Activated CD8-positive, alpha-beta memory T cell treated with anti-CD3 and anti-CD28 coated beads, Interleukin-2, amount 10 ng/mL, durations not matched to agents 7 days and 5 days (primary cell): ENCODE results near the gene AP2S1. TPM values are rescaled to one million over a fixed set of nuclear protein-coding genes. Genes with fewer than 3 reads are reported as not detected.
"Not testable (repeated sequence)": the region's sequence is repeated elsewhere in the genome, so short reads cannot be mapped to it uniquely, and the experiment has no call there.

Experiments used
- ATAC-seq: fragments of 150-1000 bp; cut with Tn5 transposase; one replicate; pipeline ENCODE4 v1.10.0; 2021; ENCODE audit warnings: moderate library complexity
- CTCF ChIA-PET: fragments of 350-600 bp; sonication (Branson Sonifier 250); formaldehyde crosslinking; loops from one replicate; lab custom pipeline; 2021; ENCODE audit warnings: antibody characterized with exemption; lab: Charles Lee
- DNase-seq: peaks from one replicate; pipeline ENCODE4 v3.0.0-alpha.2; 2020
- H3K27ac Mint-ChIP-seq: one replicate; pipeline ENCODE4 v1.8.0; 2021; ENCODE audit warnings: mild to moderate bottlenecking, mixed read lengths
- H3K27me3 Mint-ChIP-seq: one replicate; pipeline ENCODE4 v1.8.0; 2021; ENCODE audit warnings: mixed read lengths
- H3K36me3 Mint-ChIP-seq: one replicate; pipeline ENCODE4 v1.8.0; 2021; ENCODE audit warnings: mild to moderate bottlenecking, mixed read lengths
- H3K4me1 Mint-ChIP-seq: one replicate; pipeline ENCODE4 v1.8.0; 2021; ENCODE audit warnings: mixed read lengths
- H3K4me3 Mint-ChIP-seq: one replicate; pipeline ENCODE4 v1.8.0; 2021; ENCODE audit warnings: mild to moderate bottlenecking, moderate library complexity, mixed read lengths
- H3K9me3 Mint-ChIP-seq: one replicate; pipeline ENCODE4 v1.8.0; 2022; ENCODE audit warnings: low read depth, mixed read lengths
- total RNA-seq, 2 experiments: library from RNA; stranded (reverse); gene quantifications; one replicate each; pipeline ENCODE4 v1.2.3, GENCODE V29; 2021

The AP2S1 gene
- total RNA-seq, 2 experiments from 2014 or later, result 134 to 139 TPM

GRCh38 chr19:46862974-46863632 is 12.5 kb upstream of the AP2S1 start:
- Mint-ChIP-seq H3K27ac (no peak overlapping the region), H3K36me3 (peaks cover 10% of the 10 kb centered on the region), H3K27me3 (no peaks in the 10 kb centered on the region), H3K4me3 (no peak overlapping the region), H3K9me3 (no peaks in the 10 kb centered on the region), H3K4me1 (peaks cover 29% of the 10 kb centered on the region)
- CTCF ChIA-PET, result interaction anchor here (0.7 to 3.0 kb wide), 4 partner anchors 11 to 149 kb away, joined by 3 to 15 read pairs (median 6); no protein-coding TSS in a partner anchor
- DNase-seq (no peak), ATAC-seq (no peak)

DNA sequence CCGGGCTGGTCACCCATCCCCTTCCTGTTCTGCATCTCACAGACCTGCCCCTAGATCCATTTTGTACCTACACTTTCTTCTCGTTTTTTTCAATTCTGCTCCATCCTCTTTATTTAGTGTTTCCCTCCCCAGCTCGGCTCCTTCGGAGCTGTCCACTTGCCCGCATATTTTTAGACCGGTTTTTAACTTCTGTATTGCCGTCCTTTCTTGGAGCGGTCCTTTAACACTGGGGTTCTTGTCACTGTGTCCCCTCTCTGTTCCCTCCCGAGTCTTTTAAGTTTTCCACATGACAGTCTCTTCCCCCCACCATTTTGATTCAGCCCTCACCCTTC is 11.8 kb upstream of the AP2S1 start:
- DNase-seq (no peak), ATAC-seq (no peak)

GRCh38 chr19:46861691-46862502 is 11.3 kb upstream of the AP2S1 start:
- H3K4me1 Mint-ChIP-seq, result peaks cover 21% of the 10 kb centered on the region
- H3K27ac Mint-ChIP-seq, result no peak overlapping the region

More for the DNA sequence above, 11.8 kb upstream of the AP2S1 start:
- CTCF ChIA-PET, result interaction anchor here (0.7 to 3.0 kb wide), 5 partner anchors 12 to 150 kb away, joined by 3 to 15 read pairs (median 5); no protein-coding TSS in a partner anchor
- Mint-ChIP-seq H3K4me1 (peaks cover 27% of the 10 kb centered on the region), H3K9me3 (no peaks in the 10 kb centered on the region), H3K36me3 (peaks cover 10% of the 10 kb centered on the region), H3K27ac (no peak overlapping the region), H3K4me3 (no peak overlapping the region), H3K27me3 (no peaks in the 10 kb centered on the region)

GRCh38 chr19:46860846-46861690 is 10.4 kb upstream of the AP2S1 start, which contains the start of gene ARHGAP35:
TSS of gene ARHGAP35 (plus strand) at chr19:46860997. CDS start at chr19:46918676, 57,679 bp downstream.
- peaks cover 8% of the 10 kb centered on the region for H3K36me3 Mint-ChIP-seq
- no peaks in the 10 kb centered on the region for H3K9me3 Mint-ChIP-seq
- peak within 1 kb of the TSS; percentile 88 for H3K27ac Mint-ChIP-seq
- H3K27me3 Mint-ChIP-seq, result no peaks in the 10 kb centered on the region
- CTCF ChIA-PET, result interaction anchor here (0.7 to 3.0 kb wide), 6 partner anchors 125 to 176 kb away, joined by 3 to 15 read pairs (median 4); no protein-coding TSS in a partner anchor
- H3K4me1 Mint-ChIP-seq, result peaks cover 23% of the 10 kb centered on the region
- DNase-seq, result no peak
- ATAC-seq, result no peak
- peak within 1 kb of the TSS; percentile 81 for H3K4me3 Mint-ChIP-seq

More at GRCh38 chr19:46861691-46862502, 11.3 kb upstream of the AP2S1 start:
- no peaks in the 10 kb centered on the region for H3K9me3 Mint-ChIP-seq
- CTCF ChIA-PET, result interaction anchor here (0.7 to 3.0 kb wide), 6 partner anchors 12 to 151 kb away, joined by 3 to 15 read pairs (median 4); no protein-coding TSS in a partner anchor
- H3K36me3 Mint-ChIP-seq, result peaks cover 10% of the 10 kb centered on the region
- ATAC-seq (no peak), DNase-seq (no peak)
- no peaks in the 10 kb centered on the region for H3K27me3 Mint-ChIP-seq
- H3K4me3 Mint-ChIP-seq, result no peak overlapping the region

GRCh38 chr19:46860125-46860845 is 9.6 kb upstream of the AP2S1 start:
- H3K9me3 Mint-ChIP-seq, result no peaks in the 10 kb centered on the region
- H3K27me3 Mint-ChIP-seq, result no peaks in the 10 kb centered on the region
- peaks cover 22% of the 10 kb centered on the region for H3K4me1 Mint-ChIP-seq
- H3K4me3 Mint-ChIP-seq, result peak overlapping the region; percentile 81
- ATAC-seq (peak; percentile 82), DNase-seq (peak; percentile 98)
- H3K27ac Mint-ChIP-seq, result peak overlapping the region; percentile 88
- CTCF ChIA-PET, result interaction anchor here (0.7 to 1.7 kb wide), 4 partner anchors 85 to 176 kb away, joined by 3 to 7 read pairs (median 3); no protein-coding TSS in a partner anchor
- peaks cover 4% of the 10 kb centered on the region for H3K36me3 Mint-ChIP-seq

DNA sequence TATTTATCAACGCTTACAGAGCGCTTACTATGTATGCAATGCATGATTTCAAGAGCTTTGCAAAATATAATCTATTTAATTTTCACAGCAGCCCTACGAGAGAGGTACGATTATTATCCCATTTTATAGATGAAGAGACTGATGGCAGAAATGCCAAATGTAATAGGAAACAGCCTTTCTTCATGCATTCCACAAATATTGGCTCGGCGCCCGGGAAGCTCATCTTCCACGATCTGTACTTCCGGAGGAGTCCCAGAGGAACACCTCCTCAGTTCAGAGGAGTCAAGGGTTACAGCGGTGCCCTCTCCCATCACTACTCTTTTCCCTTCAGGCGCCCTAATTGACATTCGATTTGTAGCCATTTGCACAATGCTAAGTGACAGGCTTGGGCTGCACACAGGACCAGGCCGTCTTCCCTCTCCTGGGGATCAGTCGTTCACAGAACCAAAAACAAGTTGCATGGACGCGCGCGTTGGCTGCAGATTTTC is 9.0 kb upstream of the AP2S1 start:
- Mint-ChIP-seq H3K27me3 (no peaks in the 10 kb centered on the region), H3K27ac (peak overlapping the region; percentile 88), H3K4me3 (peak overlapping the region; percentile 81), H3K36me3 (no peaks in the 10 kb centered on the region), H3K4me1 (peaks cover 22% of the 10 kb centered on the region), H3K9me3 (no peaks in the 10 kb centered on the region)
- CTCF ChIA-PET, result interaction anchor here (0.7 to 1.7 kb wide), 6 partner anchors 86 to 1129 kb away, joined by 3 to 7 read pairs (median 3); partner anchors contain the start of gene FBXO46
- no peak for DNase-seq
- no peak for ATAC-seq

DNA sequence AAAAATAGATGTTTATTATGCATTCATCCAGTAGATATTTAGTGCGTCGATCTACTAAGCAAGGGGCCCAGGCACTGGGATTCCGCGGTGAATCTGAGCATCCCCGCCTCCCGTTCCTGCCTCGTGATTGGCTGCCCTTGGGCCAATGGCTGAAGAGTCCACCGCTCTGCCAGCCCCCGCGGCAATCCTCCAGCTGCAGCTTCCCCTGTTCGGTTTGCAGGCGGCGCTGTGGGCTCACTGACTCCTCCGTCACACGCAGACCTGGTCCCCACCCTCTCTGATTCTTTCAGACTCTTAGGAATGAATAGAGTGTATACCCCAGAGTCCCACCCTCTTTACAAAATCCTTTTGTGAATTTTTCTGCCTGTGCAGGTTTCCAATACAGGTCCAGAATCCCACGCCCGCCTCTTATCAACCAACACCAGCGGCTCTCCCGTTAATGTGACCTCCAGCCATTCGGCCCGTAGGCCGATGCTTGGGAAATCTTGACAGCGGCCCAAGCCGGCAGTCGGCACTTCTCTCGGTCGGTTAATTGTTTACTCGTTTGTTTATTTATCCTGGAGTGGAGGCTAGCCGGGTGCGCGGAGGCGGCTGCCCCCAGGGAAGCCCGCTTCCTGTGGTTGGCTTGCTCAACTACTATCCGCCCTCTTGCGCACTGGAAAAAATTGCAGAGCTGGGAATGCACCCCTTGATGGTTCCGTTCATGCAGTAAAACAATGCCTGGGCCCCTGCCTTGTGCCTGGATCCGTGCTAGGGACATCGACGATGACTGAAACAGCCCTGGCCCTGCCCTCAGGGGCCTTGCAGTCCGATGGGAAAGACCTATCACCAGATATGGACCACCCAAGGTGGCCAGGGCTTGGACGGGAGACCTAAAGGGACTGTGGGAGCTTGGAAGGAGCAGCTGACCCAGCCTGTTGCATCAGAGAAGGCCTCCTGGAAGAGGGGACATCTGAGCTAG is 5.7 kb upstream of the AP2S1 start:
- CTCF ChIA-PET, result interaction anchor here (0.6 to 3.9 kb wide), 20 partner anchors 13 to 243 kb away, joined by 3 to 42 read pairs (median 5); partner anchors contain the start of gene NPAS1
- no peaks in the 10 kb centered on the region for H3K9me3 Mint-ChIP-seq

GRCh38 chr19:46854698-46855097 is 4.1 kb upstream of the AP2S1 start:
- not testable (repeated sequence) for H3K36me3 Mint-ChIP-seq, H3K27ac Mint-ChIP-seq, ATAC-seq, H3K27me3 Mint-ChIP-seq, DNase-seq, H3K9me3 Mint-ChIP-seq, H3K4me3 Mint-ChIP-seq
- CTCF ChIA-PET, result interaction anchor here (0.7 to 1.7 kb wide), 6 partner anchors 14 to 175 kb away, joined by 3 to 7 read pairs (median 4); no protein-coding TSS in a partner anchor
- H3K4me1 Mint-ChIP-seq, result peaks cover 27% of the 10 kb centered on the region

More for the DNA sequence above, 5.7 kb upstream of the AP2S1 start:
- DNase-seq (peak; percentile 95), ATAC-seq (peak; percentile 74)
- H3K4me1 Mint-ChIP-seq, result peaks cover 22% of the 10 kb centered on the region
- no peaks in the 10 kb centered on the region for H3K36me3 Mint-ChIP-seq
- H3K4me3 Mint-ChIP-seq, result peak overlapping the region; percentile 66
- peak overlapping the region; percentile 75 for H3K27ac Mint-ChIP-seq
- no peaks in the 10 kb centered on the region for H3K27me3 Mint-ChIP-seq

GRCh38 chr19:46852830-46853229 is 2.2 kb upstream of the AP2S1 start:
- H3K27me3 Mint-ChIP-seq, result no peaks in the 10 kb centered on the region
- H3K27ac Mint-ChIP-seq, result no peak overlapping the region
- H3K4me1 Mint-ChIP-seq, result peaks cover 28% of the 10 kb centered on the region
- ATAC-seq (no peak), DNase-seq (no peak)
- no peaks in the 10 kb centered on the region for H3K36me3 Mint-ChIP-seq
- no peaks in the 10 kb centered on the region for H3K9me3 Mint-ChIP-seq
- CTCF ChIA-PET, result interaction anchor here (1.2 kb wide), 1 partner anchor 15 kb away, joined by 3 read pairs; no protein-coding TSS in a partner anchor
- H3K4me3 Mint-ChIP-seq, result no peak overlapping the region

GRCh38 chr19:46849610-46850009 is 1.0 kb downstream of the AP2S1 start:
- CTCF ChIA-PET, result interaction anchor here (1.3 to 1.5 kb wide), 3 partner anchors 27 to 101 kb away, joined by 4 to 5 read pairs (median 4); no protein-coding TSS in a partner anchor
- Mint-ChIP-seq H3K9me3 (no peaks in the 10 kb centered on the region), H3K4me3 (peak overlapping the region; percentile 90), H3K4me1 (peaks cover 18% of the 10 kb centered on the region), H3K27me3 (no peaks in the 10 kb centered on the region), H3K36me3 (peaks cover 2% of the 10 kb centered on the region), H3K27ac (peak overlapping the region; percentile 81)
- ATAC-seq (no peak), DNase-seq (no peak)

DNA sequence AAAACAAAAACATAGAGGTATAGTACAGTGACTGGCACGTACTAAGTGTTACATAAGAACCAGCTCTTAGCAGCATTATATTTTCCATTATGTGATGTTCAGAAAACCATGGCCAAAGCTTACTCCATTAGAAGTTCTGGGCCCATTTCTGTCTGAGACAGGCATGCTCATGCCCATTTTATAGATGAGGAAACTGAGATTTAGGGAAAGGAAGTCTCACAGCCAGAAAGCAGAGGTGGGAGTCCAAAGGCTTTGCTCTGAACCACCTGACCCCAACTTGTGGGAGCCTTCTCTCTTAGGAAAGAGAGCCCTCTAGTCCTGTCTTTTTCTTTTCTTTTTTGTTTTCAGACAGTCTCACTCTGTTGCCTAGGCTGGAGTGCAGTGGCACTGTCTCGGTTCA is 2.3 kb downstream of the AP2S1 start:
- CTCF ChIA-PET, result interaction anchor here (1.0 to 1.5 kb wide), 3 partner anchors 63 to 275 kb away, joined by 3 to 4 read pairs (median 3); no protein-coding TSS in a partner anchor
- H3K27me3 Mint-ChIP-seq, result no peaks in the 10 kb centered on the region
- no peak overlapping the region for H3K27ac Mint-ChIP-seq
- no peak for DNase-seq
- peaks cover 18% of the 10 kb centered on the region for H3K4me1 Mint-ChIP-seq
- no peak for ATAC-seq
- no peaks in the 10 kb centered on the region for H3K9me3 Mint-ChIP-seq
- no peak overlapping the region for H3K4me3 Mint-ChIP-seq
- H3K36me3 Mint-ChIP-seq, result peaks cover 4% of the 10 kb centered on the region
